NCI-H187 (cell line): ENCODE measurements around the gene KIF26A.
"Not testable (repeated sequence)": the region's sequence is repeated elsewhere in the genome, so short reads cannot be mapped to it uniquely, and the experiment has no call there.

ENCODE experiments used
- DNase-seq, 2 experiments: peaks; one replicate each; lab custom pipeline; 2025; lab: John Stamatoyannopoulos, UW

Gene KIF26A

DNA sequence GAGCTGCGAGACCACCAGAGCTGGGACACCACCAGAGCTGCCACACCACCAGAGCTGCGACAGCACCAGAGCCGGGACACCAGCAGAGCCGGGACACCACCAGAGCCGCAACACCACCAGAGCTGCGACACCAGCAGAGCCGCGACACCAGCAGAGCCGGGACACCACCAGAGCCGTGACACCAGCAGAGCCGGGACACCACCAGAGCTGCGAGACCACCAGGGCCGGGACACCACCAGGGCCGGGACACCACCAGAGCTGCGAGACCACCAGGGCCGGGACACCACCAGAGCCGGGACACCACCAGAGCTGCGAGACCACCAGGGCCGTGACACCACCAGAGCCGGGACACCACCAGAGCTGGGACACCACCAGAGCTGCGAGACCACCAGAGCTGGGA is 69.9 kb downstream of the KIF26A start:
- DNase-seq: not testable (repeated sequence)

DNA sequence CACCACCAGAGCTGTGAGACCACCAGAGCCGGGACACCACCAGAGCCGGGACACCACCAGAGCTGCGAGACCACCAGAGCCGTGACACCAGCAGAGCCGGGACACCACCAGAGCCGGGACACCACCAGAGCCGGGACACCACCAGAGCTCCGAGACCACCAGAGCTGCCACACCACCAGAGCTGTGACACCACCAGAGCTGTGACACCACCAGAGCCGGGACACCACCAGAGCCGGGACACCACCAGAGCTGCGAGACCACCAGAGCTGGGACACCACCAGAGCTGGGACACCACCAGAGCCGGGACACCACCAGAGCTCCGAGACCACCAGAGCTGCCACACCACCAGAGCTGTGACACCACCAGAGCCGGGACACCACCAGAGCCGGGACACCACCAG is 70.7 kb downstream of the KIF26A start:
- DNase-seq: not testable (repeated sequence)

DNA sequence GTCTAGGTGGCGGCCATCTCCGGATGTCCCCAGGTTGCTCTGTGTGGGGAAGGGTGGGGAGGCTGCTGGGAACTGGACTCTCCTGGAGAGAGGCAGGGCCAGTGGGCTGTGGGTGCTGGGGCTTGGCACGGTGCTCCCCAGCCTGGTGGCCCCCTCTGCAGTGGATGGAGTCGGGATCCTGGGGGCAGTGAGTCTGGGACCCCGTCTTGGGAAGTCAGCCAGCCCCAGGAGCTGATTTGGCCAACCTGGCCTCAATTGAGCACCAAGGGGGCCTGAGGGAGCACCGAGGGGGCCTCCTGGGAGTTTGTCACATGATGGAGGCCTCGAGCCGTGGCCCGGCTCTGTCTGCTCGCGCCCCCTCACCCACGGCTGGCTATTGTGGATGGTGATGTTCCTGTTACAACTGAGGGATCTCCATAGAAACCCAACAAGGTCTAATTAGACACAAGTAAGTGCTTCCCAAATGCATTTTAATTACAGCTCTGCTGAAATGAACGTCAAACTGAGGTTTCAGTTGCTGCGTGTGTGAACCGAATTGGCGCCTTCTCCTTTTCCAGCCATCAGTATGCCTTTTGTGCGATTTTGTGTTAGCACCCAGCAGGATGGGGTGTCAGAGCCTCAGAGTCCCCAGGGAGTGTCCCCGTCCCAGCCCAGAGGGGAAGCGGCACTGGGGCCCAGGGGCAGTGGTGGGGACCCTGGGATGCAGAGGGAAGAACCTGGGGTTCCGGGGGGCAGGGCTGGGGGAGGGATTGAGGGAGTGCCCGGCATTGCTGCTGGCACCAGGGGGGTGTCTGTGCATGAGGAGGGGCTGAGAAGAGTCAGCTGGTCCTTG is 71.8 kb downstream of the KIF26A start:
- no peak for DNase-seq

DNA sequence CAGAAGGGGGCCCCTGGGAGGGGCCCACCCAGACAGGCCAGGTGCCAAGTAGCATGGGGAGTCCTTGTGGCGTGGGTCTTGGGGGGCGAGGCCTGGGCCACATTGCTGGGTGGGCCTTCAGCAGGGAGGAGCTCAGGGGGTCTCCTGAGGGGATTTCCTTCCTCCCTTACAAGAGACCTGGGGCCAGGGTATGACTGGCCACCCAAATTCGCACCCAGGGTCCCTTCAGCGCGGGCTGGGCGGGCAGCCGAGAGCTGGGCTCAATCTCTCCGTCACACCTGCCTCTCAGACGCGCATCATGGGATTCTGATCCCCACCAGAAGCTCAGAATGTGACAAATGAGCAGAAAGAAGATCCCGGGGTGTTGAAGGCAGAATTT is 72.4 kb downstream of the KIF26A start:
- DNase-seq: no peak

DNA sequence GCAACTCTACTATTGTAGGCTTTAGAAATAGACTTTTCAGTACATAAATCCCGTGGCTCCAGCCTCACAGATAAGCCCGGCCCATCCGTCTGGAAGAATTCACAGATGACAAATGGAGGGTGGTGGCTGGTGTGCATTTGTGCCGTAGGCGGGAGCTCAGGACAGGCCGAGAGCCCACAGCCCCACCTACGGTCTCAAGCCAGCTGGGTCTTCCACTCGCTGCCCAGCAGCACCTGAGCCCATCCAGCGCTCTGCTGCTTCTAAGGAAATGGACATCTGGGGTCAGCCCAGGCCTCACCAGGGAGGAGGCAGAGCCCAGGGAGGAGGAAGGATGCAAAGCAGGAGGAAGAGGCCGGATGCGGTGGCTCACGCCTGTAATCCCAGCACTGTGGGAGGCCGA is 72.8 kb downstream of the KIF26A start:
- no peak for DNase-seq

DNA sequence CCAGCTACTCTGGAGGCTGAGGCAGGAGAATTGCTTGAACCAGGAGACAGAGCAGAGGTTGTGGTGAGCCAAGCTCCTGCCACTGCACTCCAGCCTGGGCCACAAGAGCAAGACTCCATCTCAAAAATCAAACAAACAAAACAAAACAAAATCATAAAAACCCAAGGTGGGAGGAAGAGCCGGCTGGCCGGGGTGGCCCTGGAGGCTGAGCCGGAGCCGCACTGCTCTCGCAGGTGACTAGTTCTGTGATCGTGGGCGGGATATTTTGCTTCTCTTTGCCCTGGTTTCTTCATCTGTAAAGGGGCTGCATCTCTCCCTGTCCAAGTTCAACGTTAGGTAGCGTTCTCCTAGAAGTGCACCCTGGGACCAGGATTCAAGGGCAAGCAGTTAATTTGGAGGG is 73.4 kb downstream of the KIF26A start:
- no peak for DNase-seq

DNA sequence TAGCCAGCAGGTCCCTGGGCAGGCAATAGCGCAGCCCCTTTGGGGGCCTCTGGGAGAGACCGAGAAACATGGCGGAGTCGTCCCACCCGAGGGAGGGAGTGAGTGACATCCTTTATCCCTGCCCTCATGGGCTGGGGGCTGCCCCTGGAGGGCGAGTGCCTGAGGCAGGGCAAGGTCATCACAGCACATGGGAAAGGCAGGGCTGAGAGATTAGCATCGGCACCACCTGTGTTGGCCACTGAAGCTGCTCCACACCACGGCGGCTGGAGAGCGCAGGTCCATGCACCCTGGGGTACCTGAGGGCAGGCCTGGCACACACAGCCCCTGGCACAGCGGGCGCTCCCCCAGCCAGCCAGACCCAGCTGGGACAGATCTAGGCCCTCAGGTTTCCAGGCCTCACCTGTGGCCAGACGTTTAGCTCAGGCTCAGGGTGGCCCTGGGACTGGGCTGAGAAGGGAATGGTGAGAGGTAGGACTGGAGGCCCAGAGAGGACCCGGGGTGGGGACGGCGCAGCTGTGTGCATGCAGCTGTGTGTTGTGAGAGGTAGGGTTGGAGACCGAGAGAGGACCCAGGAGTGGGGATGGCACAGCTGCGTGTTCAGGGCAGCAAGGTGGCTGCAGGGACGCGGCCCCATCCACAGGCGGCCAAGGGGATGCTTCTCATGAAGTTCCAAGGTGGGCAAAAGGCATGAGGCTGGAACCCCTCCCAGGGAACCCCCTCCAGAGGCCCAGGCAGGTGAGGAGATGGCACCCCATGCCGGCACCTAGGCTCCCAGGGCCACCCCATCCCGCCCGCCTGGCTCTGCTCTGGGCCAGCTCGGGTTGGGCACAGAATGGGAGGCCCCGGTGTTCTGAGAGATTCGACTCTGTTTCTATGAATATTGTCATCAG is 74.1 kb downstream of the KIF26A start:
- no peak for DNase-seq

DNA sequence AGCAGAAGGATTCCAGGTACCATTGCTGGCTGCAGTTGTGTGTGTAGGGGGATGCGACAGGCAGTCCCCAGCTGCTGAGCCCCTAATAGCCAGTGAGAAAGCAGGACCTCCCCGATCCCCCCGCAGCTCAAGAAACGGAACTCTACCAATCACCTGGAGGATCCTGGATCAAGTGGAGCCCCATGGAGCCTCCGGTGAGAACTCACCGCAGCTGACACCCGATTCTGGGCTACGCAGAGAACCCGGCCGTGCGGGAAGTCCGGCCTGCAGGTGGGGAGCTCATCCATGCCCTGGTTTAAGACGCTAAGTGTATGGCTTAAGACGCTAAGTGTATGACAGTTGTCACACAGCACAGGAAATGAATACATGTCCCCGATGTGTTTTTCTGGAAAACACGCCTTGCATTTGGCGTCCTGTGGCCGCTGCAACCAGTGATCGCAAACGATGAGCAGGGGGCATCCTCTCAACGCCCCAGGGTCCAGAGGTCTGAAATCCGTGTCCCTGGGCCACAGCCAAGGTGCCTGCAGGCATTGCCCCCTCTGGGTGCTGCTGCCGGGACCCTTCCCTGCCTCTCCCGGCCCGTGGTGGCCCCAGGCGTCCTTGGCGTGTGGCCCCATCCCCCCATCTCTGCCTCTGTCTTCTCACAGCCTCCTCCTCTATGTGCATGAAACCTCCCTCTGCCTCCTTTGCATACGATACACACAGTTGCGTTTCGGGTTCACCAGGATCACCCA is 75.1 kb downstream of the KIF26A start:
- no peak for DNase-seq

DNA sequence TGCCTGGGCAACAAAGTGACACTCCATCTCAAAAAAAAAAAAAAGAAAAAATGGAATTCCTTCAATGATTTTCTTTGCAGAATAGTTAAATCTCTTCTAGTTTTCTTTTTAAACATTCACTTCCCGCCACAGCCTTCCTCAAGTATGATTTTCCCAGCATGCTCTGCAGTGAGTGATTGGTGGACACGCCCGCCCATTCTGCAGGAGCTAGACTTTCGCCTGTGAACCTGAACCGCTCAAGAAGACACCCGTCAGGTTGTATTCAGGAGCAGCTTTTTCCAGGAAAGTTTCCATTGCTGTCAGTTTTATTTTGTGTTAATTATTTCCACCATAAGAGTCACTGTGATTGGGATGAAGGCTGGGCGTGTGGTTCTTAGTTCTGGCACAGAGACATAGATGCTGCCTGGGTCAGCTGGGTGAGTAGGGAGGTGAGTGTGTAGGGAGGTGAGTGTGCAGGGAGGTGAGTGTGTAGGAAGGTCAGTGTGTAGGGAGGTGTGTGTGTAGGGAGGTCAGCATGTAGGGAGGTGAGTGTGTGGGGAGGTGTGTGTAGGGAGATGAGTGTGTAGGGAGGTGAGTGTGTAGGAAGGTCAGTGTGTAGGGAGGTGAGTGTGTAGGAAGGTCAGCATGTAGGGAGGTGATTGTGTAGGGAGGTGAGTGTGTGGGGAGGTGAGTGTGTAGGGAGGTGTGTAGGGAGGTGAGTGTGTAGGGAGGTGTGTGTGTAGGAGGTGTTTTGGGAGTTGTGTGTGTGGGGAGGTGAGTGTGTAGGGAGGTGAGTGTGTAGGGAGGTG is 76.2 kb downstream of the KIF26A start:
- no peak for DNase-seq

DNA sequence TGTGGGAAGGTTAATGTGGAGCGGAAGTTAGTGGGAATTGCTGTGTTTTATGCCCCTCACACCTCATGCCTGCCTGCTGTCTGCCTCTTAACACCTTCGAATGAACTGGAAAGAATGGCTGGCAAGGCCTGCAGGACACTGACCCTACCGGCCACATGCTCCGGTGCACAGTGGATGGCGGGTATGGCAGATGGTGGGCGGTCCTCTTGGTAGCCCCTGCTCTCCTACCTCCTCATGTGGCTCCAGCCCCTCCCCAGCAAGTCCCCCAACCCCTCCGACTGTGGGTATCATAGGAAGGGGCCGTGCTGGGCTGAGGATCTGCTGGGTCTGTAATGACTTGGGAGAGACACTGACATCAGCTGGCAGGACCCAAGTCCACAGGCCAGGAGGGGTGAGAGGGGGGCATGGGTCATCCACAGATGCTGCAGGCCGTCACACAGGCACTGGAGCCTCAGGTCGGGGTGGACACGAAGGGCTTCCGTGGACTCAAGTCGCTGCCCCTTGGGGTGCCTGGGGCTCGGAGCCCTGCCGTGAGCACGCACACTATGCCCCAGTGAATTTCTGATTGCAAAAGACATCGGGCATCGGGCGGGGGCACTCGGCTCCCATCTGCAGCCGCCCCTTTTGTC is 77.4 kb downstream of the KIF26A start:
- no peak for DNase-seq

DNA sequence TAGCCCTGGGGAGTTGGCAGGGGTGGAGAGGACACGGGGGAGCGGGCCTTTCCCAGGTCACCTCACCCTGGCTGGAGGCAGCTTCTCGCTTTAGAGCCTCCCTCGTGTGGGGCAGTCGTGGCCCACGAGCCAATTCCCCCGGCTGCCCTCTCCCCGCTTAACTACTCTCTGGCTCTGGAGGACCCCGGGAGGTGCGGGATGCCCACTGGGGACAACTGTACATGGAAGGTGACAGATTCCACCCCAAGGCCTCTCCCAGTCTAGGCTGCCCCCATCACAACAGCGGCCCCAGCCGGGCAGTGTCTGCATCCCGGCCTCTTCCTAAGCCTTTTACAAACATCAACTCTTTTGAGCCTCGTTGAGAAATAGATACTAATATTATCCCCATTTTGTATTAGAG is 78.1 kb downstream of the KIF26A start:
- DNase-seq: no peak

DNA sequence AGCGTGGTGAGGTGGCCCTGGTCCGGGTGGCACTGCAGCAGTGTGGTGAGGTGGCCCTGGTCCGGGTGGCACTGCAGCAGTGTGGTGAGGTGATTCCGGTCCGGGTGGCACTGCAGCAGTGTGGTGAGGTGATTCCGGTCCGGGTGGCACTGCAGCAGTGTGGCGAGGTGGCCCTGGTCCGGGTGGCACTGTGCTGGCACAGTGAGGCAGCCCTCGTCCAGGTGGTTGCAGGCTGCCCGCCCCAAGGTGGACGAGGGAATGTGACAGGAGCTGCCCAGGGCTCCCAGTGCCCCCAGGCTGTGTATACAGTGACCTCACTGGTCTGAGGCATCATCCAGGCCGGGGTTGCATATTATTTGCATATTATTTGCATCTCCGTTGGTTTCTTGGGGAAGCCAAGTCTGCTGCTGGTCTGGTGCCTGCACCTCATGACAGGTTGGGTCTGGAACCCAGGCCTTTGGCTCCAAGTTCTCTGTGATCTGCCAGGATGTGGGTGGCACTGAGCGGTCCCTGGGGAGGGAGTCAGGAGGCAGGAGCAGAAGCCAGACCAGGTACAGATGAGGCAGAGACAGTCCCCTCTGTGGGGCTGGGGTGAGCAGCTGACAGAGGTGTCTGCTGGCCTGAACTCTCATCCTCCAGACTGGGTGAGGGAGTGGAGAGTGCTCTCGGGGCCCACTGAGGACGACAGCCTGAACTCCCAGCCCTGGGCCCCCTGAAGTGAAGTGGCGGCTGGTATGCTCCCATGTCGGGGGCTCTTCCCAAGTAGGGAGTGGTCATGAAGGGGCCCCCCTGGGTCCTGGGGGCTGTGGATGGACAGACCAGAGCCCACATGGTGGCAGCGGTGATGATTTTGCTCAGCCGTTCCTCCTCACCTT is 79.3 kb downstream of the KIF26A start:
- no peak for DNase-seq

DNA sequence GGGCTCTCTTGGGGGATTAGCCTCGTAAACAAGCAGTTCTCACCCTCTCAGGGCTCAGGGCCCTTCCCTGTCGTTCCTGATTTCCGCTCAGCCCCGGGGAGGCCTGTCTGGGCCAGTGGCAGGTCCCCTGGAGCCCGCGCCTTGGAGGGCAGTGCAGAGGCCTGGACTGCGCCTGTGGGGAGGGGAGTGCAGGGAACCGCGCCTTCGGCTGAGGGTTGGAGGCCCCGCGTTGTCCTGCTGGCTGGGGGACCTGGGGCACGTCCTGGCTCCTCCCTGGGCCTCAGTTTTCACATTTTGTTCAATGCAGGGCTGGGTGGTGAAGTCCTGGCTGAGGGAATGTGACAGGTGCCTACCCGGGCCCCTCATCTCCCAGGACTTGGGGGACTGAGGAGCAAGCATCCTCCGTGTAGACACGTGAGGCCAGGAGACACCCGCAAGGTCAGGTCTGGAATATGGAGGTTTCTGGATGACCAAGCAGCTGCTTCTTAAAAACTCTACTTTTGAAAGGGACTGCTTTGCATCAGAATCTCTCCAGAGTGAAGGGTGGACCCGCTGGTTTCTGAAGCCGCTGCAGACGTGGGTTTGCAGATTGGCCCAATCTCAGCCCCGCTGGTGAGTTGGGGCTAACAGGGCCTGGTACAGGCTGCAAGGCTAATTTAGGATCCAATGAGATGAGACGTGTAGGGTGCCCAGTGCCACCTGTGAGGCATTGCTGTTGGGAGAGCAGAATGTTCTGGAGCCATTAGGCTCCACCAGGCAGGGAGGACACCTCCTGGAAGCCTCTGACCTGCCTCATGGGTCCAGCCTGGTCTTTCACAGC is 80.2 kb downstream of the KIF26A start:
- DNase-seq: no peak

DNA sequence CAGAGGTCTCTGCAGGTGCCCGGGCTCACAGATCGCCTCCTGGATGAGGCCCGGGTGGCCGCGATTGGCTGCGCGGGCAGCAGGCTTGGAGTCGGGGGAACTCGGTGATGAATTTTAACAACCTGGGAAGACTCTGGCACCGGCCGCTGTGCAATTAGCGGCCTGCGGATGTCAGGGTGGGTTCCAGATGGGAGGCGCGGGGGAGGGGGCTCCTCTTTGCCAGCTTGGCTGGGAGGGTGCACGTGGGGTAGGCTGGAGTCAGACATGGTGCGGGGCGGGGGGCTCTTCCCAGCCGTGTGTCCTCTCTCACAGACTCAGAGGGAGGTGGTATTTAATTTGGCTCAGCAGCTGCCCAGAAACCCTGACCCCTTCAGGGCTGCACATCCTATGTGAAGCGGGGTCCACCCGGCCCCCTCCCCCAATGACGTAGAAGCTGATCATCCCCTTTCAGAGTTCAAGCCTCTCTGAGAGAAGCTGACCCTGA is 81.4 kb downstream of the KIF26A start:
- no peak for DNase-seq

DNA sequence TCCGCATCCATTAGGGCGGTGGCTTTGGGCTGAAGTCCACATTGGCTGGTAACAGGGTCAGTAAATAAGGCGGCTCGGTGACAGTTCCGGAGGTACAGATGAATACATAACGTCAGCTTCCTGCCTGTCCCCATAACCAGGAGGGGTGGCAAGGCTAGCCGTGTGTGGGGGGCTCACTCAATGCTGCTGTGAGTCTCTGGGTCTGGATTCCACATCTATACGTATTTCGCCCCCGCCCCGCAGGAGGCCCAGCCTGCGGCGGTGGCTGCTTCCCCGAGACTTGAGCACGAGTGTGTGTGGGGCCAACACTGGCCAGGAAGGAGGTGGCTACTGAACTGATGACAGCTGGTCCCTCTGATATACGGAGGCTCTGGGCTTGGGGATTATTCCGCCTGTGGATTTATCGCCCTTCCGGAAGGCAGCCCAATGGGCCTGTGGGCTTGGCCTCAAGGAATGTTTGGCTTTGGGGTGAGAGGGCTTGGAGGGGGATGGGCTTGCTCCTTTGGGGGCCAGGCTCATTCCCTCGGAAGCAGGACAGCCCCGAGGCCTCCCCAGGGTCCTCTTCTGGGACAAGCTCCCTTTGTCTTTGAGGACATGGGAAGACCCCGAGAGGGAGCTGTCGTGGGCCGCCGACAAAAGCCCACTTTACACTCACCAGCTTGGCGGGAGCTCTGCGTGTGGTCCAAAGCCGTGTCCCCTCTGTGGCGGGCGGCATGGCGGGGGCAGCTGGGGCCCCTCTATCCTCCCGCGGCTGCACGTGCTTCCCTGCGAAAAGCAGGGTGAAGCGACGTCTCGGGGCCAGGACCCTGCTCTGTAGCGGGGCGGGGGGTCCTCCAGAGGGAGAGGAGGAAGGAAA is 82.1 kb downstream of the KIF26A start:
- no peak for DNase-seq

DNA sequence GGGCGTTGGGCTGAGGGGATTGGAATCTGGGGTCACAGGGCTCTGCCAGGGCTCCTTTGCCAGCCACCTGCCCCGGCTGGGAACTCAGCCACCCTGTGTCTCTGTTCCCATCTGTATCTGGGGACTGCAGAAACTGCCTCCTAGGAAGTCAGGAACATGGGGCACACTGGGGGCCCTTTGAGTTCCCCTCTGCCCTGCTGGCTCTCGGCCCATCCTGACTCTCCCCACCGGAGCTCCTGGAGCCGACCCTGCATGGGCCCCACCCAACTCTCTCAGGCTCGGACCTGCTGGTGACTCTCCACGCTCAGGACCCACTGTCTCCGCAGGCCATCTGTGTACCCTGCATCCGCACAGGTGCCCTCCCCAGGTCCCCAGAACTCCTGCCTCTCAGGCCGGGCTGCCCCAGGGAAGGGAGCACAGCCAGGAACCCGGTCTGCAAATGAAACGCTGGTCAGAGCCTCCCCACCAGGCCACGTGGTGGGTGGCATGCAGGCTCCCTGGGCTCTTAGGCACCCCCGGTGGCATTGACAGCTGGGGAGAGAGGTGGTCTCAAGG is 82.8 kb downstream of the KIF26A start:
- DNase-seq: no peak

DNA sequence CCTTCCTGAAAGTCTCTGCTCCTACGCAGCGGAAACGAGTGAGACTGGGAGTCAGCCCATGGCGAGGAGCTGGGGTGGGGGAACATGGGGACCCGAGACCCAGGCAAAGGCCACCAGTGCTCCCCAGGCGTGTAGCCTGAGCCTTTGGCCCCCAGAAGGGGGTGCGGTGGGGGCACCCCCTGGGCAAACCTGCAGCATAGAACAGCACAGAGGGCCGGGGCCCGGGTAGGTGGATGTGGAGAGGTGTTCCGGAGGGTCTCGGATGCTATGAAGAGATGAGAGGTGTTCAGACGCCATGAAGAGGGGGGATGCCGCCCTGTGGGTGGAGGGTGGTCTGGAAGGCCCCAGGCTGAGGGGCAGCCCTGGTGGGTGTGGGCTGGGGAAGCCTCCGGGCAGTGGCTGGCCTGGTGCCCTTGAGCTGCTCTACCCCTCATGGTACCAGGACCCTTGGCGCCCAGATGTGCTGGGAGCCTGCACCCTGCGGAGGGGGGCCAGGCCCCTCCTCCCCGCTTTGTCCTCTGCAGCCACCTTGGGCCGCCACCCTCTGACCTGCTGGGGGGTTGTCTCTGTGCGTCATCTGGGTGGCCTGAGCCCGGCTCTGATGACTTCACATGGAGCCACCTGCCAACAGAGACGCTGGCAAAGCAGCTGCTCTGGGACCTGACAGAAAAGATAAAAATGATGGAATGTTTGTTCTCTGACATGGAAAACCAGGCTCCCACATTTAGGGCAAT is 83.4 kb downstream of the KIF26A start:
- DNase-seq: no peak
